ENCODE results near the gene KRTAP3-3.
"Not testable (repeated sequence)": the region's sequence is repeated elsewhere in the genome, so short reads cannot be mapped to it uniquely, and the experiment has no call there.

The KRTAP3-3 gene

GRCh38 chr17:40993839-40994238, at the start of gene KRTAP3-3:
Gene KRTAP3-3, minus strand, starts transcription at chr17:40994164. Its CDS starts 67 bp downstream, at chr17:40994097.
- DNase-seq, result peak; percentile 74

GRCh38 chr17:41042953-41043352, 49.0 kb upstream of the KRTAP3-3 start:
- DNase-seq, result no peak

GRCh38 chr17:41040783-41041571, 47.0 kb upstream of the KRTAP3-3 start, which contains the start of gene KRTAP1-1:
Gene KRTAP1-1, minus strand, starts transcription at chr17:41041450. Its CDS starts 53 bp downstream, at chr17:41041397.
- not testable (repeated sequence) for DNase-seq

GRCh38 chr17:41037853-41038350, 43.9 kb upstream of the KRTAP3-3 start:
- DNase-seq, result no peak

- DNase-seq, result not testable (repeated sequence)
These were observed 40.5 kb upstream of the KRTAP3-3 start, which contains the start of gene KRTAP1-3 for GRCh38 chr17:41034346-41034935. Gene KRTAP1-3, minus strand, starts transcription at chr17:41034874. Its CDS starts 53 bp downstream, at chr17:41034821.

- no peak for DNase-seq
These were observed 35.8 kb upstream of the KRTAP3-3 start, which contains the start of gene KRTAP1-4 for GRCh38 chr17:41029633-41030245. Gene KRTAP1-4, minus strand, starts transcription at chr17:41030195. Its CDS starts 117 bp downstream, at chr17:41030078.

- DNase-seq, result no peak
These were observed 32.9 kb upstream of the KRTAP3-3 start, which contains the start of gene KRTAP1-5 for GRCh38 chr17:41026715-41027471. Gene KRTAP1-5, minus strand, starts transcription at chr17:41027208. Its CDS starts 53 bp downstream, at chr17:41027155.

- no peak for DNase-seq
These were observed 30.7 kb upstream of the KRTAP3-3 start for GRCh38 chr17:41024697-41025096.

GRCh38 chr17:41020336-41020735, 26.4 kb upstream of the KRTAP3-3 start:
- DNase-seq, result peak; percentile 44

GRCh38 chr17:41019415-41019814, 25.5 kb upstream of the KRTAP3-3 start:
- no peak for DNase-seq

GRCh38 chr17:41018541-41018940, 24.6 kb upstream of the KRTAP3-3 start:
- DNase-seq, result no peak

- DNase-seq, result no peak
These were observed 22.7 kb upstream of the KRTAP3-3 start for GRCh38 chr17:41016578-41017215.

- DNase-seq, result no peak
These were observed 21.5 kb upstream of the KRTAP3-3 start for GRCh38 chr17:41015454-41015853.

GRCh38 chr17:41013606-41014005, 19.6 kb upstream of the KRTAP3-3 start:
- no peak for DNase-seq

GRCh38 chr17:41013181-41013580, 19.2 kb upstream of the KRTAP3-3 start:
- no peak for DNase-seq

GRCh38 chr17:41012326-41013120, 18.6 kb upstream of the KRTAP3-3 start:
- DNase-seq, result no peak

GRCh38 chr17:41010441-41010840, 16.5 kb upstream of the KRTAP3-3 start:
- DNase-seq, result no peak

GRCh38 chr17:41009936-41010335, 16.0 kb upstream of the KRTAP3-3 start:
- no peak for DNase-seq

- DNase-seq, result no peak
These were observed 15.4 kb upstream of the KRTAP3-3 start for GRCh38 chr17:41009301-41009760.

- DNase-seq, result no peak
These were observed 14.8 kb upstream of the KRTAP3-3 start, which contains the start of gene KRTAP3-1 for GRCh38 chr17:41008811-41009210. Gene KRTAP3-1, minus strand, starts transcription at chr17:41009128. Its CDS starts 54 bp downstream, at chr17:41009074.

GRCh38 chr17:41004397-41004796, 10.4 kb upstream of the KRTAP3-3 start:
- DNase-seq, result no peak

Measured in NCI-H748 treated with DMSO at 0.1 percent for 48 hours (cell line).